Uterus (tissue), 4 donors: ENCODE data around the gene ABCA5. TPM values are rescaled to one million over a fixed set of nuclear protein-coding genes. Genes with fewer than 3 reads are reported as not detected.

Experiments
- DNase-seq, 2 donors: peaks; one replicate each; pipeline ENCODE4 v3.0.0-alpha.2; 2019 to 2020
- H3K27ac ChIP-seq, 2 donors: fragments of 200-600 bp; sonication (generic); 1 replicate in 1 of 2; 2 replicates in 1 of 2; pipeline ENCODE4 v1.5.1; 2016 to 2018
- H3K27me3 ChIP-seq, 2 donors: fragments of 200-600 bp; sonication (generic); one replicate each; pipeline ENCODE4 v1.5.1; 2018 to 2019; ENCODE audit warnings: control low read depth in 1 of 2
- H3K36me3 ChIP-seq, 2 donors: fragments of 200-600 bp; sonication (generic); one replicate each; pipeline ENCODE4 v1.5.1; 2019; ENCODE audit warnings: control low read depth in 1 of 2
- H3K4me1 ChIP-seq, 2 donors: fragments of 200-600 bp; sonication (generic); one replicate each; pipeline ENCODE4 v1.5.1; 2018 to 2019; ENCODE audit warnings: control low read depth in 1 of 2
- H3K4me3 ChIP-seq, 2 donors: fragments of 200-600 bp; sonication (generic); 1 replicate in 1 of 2; 2 replicates in 1 of 2; pipeline ENCODE4 v1.5.1; 2018 to 2019; ENCODE audit warnings: mild to moderate bottlenecking in 1 of 2
- H3K9me3 ChIP-seq, 2 donors: fragments of 200-600 bp; sonication (generic); one replicate each; pipeline ENCODE4 v1.5.1; 2019; ENCODE audit warnings: control low read depth in 1 of 2
- CTCF ChIP-seq, 4 experiments: fragments of 200-600 bp in 2 of 4; fragments of 450-650 bp in 2 of 4; sonication (generic) in 2 of 4; IDR thresholded peaks; one replicate each; pipeline ENCODE4 v1.5.1; 2016 to 2019; ENCODE audit warnings: antibody characterized with exemption in 4 of 4, mild to moderate bottlenecking in 2 of 4, moderate library complexity in 1 of 4
- POLR2A ChIP-seq, 2 donors: fragments of 450-650 bp; IDR thresholded peaks; one replicate each; pipeline ENCODE4 v1.6.1; 2016; ENCODE audit warnings: antibody characterized with exemption in 2 of 2, mild to moderate bottlenecking in 1 of 2, moderate library complexity in 1 of 2
- intact Hi-C: fragments of 100-400 bp; cut with DNase I; formaldehyde crosslinking; loops from one replicate; pipeline ENCODE4 v1.15.1; 2023; ENCODE audit warnings: low total_unique reads
- total RNA-seq, 4 donors: library from RNA; depleted of rRNA in 3 of 4; stranded (reverse); fragments of >200 nt in 3 of 4; gene quantifications; one replicate each; pipeline versions ENCODE4 v1.1.0 to v1.2.4, GENCODE V29; 2014 to 2023
- donor health status: DM: yes; HTN: yes; CAD: no.

ABCA5 gene
- total RNA-seq, 4 donors from 2014 or later: 5.9 to 50.9 (median 36.3) TPM

- intact Hi-C loops: no loop called here
These were observed 51.2 kb downstream of the ABCA5 start for GRCh38 chr17:69275751-69276150.

GRCh38 chr17:69271023-69271422 lies 55.9 kb downstream of the ABCA5 start:
- TF ChIP-seq POLR2A (IDR thresholded peaks at IDR 0.05) (no peak), CTCF (IDR thresholded peaks at IDR 0.05) (no peak)
- DNase-seq: no peak
- Histone ChIP-seq H3K4me3 (no peak overlapping the region), H3K27ac (no peak overlapping the region), H3K36me3 (no peaks in the 10 kb centered on the region), H3K9me3 (no peaks in the 10 kb centered on the region), H3K27me3 (no peaks in the 10 kb centered on the region), H3K4me1 (no peaks in the 10 kb centered on the region)
- intact Hi-C loops: no loop called here

More at GRCh38 chr17:69275751-69276150, 51.2 kb downstream of the ABCA5 start:
- H3K9me3 ChIP-seq: no peaks in the 10 kb centered on the region
- no peaks in the 10 kb centered on the region for H3K27me3 ChIP-seq
- DNase-seq: no peak
- TF ChIP-seq POLR2A (IDR thresholded peaks at IDR 0.05) (no peak), CTCF (IDR thresholded peaks at IDR 0.05) (no peak)
- H3K4me3 ChIP-seq: no peak overlapping the region
- H3K27ac ChIP-seq: no peak overlapping the region
- H3K36me3 ChIP-seq: peaks cover 0 to 3% of the 10 kb centered on the region in 2 donors
- H3K4me1 ChIP-seq: no peaks in the 10 kb centered on the region

GRCh38 chr17:69269131-69269998 lies 57.6 kb downstream of the ABCA5 start:
- no peaks in the 10 kb centered on the region for H3K4me1 ChIP-seq
- no peaks in the 10 kb centered on the region for H3K27me3 ChIP-seq
- no peaks in the 10 kb centered on the region for H3K9me3 ChIP-seq
- H3K27ac ChIP-seq: no peak overlapping the region
- TF ChIP-seq POLR2A (IDR thresholded peaks at IDR 0.05): no peak
- TF ChIP-seq CTCF (IDR thresholded peaks at IDR 0.05): no peak
- DNase-seq: no peak
- H3K36me3 ChIP-seq: no peaks in the 10 kb centered on the region
- no peak overlapping the region for H3K4me3 ChIP-seq
- intact Hi-C loops: no loop called here

GRCh38 chr17:69268543-69269014 lies 58.4 kb downstream of the ABCA5 start:
- Histone ChIP-seq H3K4me1 (no peaks in the 10 kb centered on the region), H3K27me3 (no peaks in the 10 kb centered on the region), H3K27ac (no peak overlapping the region), H3K9me3 (no peaks in the 10 kb centered on the region), H3K36me3 (no peaks in the 10 kb centered on the region), H3K4me3 (no peak overlapping the region)
- DNase-seq: no peak
- TF ChIP-seq POLR2A (IDR thresholded peaks at IDR 0.05) (no peak), CTCF (IDR thresholded peaks at IDR 0.05) (no peak)
- intact Hi-C loops: no loop called here

- TF ChIP-seq CTCF (IDR thresholded peaks at IDR 0.05) (no peak), POLR2A (IDR thresholded peaks at IDR 0.05) (no peak)
- intact Hi-C loops: no loop called here
- H3K36me3 ChIP-seq: no peaks in the 10 kb centered on the region
These were observed 59.7 kb downstream of the ABCA5 start for GRCh38 chr17:69267219-69267618.

More at GRCh38 chr17:69267219-69267618, 59.7 kb downstream of the ABCA5 start:
- no peak for DNase-seq
- Histone ChIP-seq H3K4me1 (no peaks in the 10 kb centered on the region), H3K27me3 (no peaks in the 10 kb centered on the region), H3K27ac (no peak overlapping the region), H3K9me3 (no peaks in the 10 kb centered on the region), H3K4me3 (no peak overlapping the region)
